NB4 (cell line): Measurements from ENCODE around the gene MUC6.

Experiments used
- DNase-seq: peaks from one replicate; pipeline ENCODE4 v3.0.0; 2010; ENCODE audit warnings: low read depth
- H3K4me3 ChIP-seq: one replicate; pipeline ENCODE4 v1.5.1; 2011; ENCODE audit warnings: mild to moderate bottlenecking, low read depth, low read length, moderate library complexity
- CTCF ChIP-seq: IDR thresholded peaks from one replicate; pipeline ENCODE4 v1.5.1; 2012; ENCODE audit warnings: low read depth, low read length
- MAX ChIP-seq: IDR thresholded peaks from 2 replicates; pipeline ENCODE4 v1.6.1; 2011; ENCODE audit warnings: low read depth, low read length
- MYC ChIP-seq: IDR thresholded peaks from 2 replicates; pipeline ENCODE4 v1.6.1; 2011; ENCODE audit warnings: low read depth, low read length
- POLR2A ChIP-seq: IDR thresholded peaks from 2 replicates; pipeline ENCODE4 v1.6.1; 2011; ENCODE audit warnings: mild to moderate bottlenecking; ENCODE audit not compliant: insufficient read length; ENCODE audit errors: extremely low read depth

Gene MUC6

GRCh38 chr11:967995-968751 lies 68.3 kb downstream of the MUC6 start:
- TF ChIP-seq POLR2A, result no peak
- TF ChIP-seq MYC, result no peak
- TF ChIP-seq MAX, result no peak
- TF ChIP-seq CTCF, result no peak
- no peak for DNase-seq
- no peak overlapping the region for H3K4me3 ChIP-seq

GRCh38 chr11:965206-965775 lies 71.2 kb downstream of the MUC6 start:
- H3K4me3 ChIP-seq, result no peak overlapping the region
- DNase-seq, result no peak
- TF ChIP-seq POLR2A (no peak), MYC (no peak), CTCF (no peak), MAX (no peak)

- no peak for TF ChIP-seq CTCF
- TF ChIP-seq MAX, result no peak
- no peak for TF ChIP-seq MYC
- no peak for TF ChIP-seq POLR2A
- DNase-seq, result no peak
These were observed 72.7 kb downstream of the MUC6 start for GRCh38 chr11:963852-964251.

More at GRCh38 chr11:963852-964251, 72.7 kb downstream of the MUC6 start:
- H3K4me3 ChIP-seq, result no peak overlapping the region
